ENCODE results near the gene SLC24A1.

Gene SLC24A1

GRCh38 chr15:65587094-65587493, 34.6 kb upstream of the SLC24A1 start:
- no peaks in the 10 kb centered on the region for H3K9me2 ChIP-seq (ENCODE audit: low read depth, low read length)
- peaks cover 18% of the 10 kb centered on the region for H3K4me1 ChIP-seq (ENCODE audit: insufficient read depth, low read length, severe bottlenecking)
- H3K27ac ChIP-seq (ENCODE audit: low read depth, low read length, poor library complexity, severe bottlenecking): no peak overlapping the region
- no peak for TF ChIP-seq CTCF (IDR thresholded peaks at IDR 0.05; ENCODE audit: low read length)
- no peak for TF ChIP-seq EZH2 (IDR thresholded peaks at IDR 0.05; ENCODE audit: borderline replicate concordance, low read length)
- H3K9me3 ChIP-seq (ENCODE audit: low read length): no peaks in the 10 kb centered on the region
- H3K27me3 ChIP-seq (ENCODE audit: insufficient read depth, low read length): no peaks in the 10 kb centered on the region
- H4K20me1 ChIP-seq (ENCODE audit: insufficient read depth, low read length): no peaks in the 10 kb centered on the region
- peaks cover 83% of the 10 kb centered on the region for H3K36me3 ChIP-seq (ENCODE audit: insufficient read depth, low read length)
- H2AFZ ChIP-seq (ENCODE audit: low read length): no peak overlapping the region
- H3K9ac ChIP-seq (ENCODE audit: low read length): no peak overlapping the region
- no peak overlapping the region for H3K4me3 ChIP-seq (ENCODE audit: low read depth, low read length, poor library complexity, severe bottlenecking)
- H3K4me2 ChIP-seq (ENCODE audit: low read length): no peak overlapping the region
- no peaks in the 10 kb centered on the region for H3F3A ChIP-seq (ENCODE audit: insufficient read depth, low read length)
- H3K79me2 ChIP-seq (ENCODE audit: insufficient read depth, low read length): no peaks in the 10 kb centered on the region

- Histone ChIP-seq H3K9me2 (ENCODE audit: low read depth, low read length) (no peaks in the 10 kb centered on the region), H4K20me1 (ENCODE audit: insufficient read depth, low read length) (no peaks in the 10 kb centered on the region), H3K4me1 (ENCODE audit: insufficient read depth, low read length, severe bottlenecking) (peaks cover 5% of the 10 kb centered on the region), H3K27ac (ENCODE audit: low read depth, low read length, poor library complexity, severe bottlenecking) (no peak overlapping the region), H3K27me3 (ENCODE audit: insufficient read depth, low read length) (no peaks in the 10 kb centered on the region), H2AFZ (ENCODE audit: low read length) (no peak overlapping the region), H3K4me3 (ENCODE audit: low read depth, low read length, poor library complexity, severe bottlenecking) (no peak overlapping the region), H3K9me3 (ENCODE audit: low read length) (no peaks in the 10 kb centered on the region), H3K79me2 (ENCODE audit: insufficient read depth, low read length) (no peaks in the 10 kb centered on the region), H3K4me2 (ENCODE audit: low read length) (no peak overlapping the region), H3F3A (ENCODE audit: insufficient read depth, low read length) (no peaks in the 10 kb centered on the region), H3K9ac (ENCODE audit: low read length) (no peak overlapping the region), H3K36me3 (ENCODE audit: insufficient read depth, low read length) (peaks cover 84% of the 10 kb centered on the region)
- TF ChIP-seq CTCF (IDR thresholded peaks at IDR 0.05; ENCODE audit: low read length) (peak; percentile 66), EZH2 (IDR thresholded peaks at IDR 0.05; ENCODE audit: borderline replicate concordance, low read length) (no peak)
Measured at GRCh38 chr15:65595960-65596359, 25.8 kb upstream of the SLC24A1 start.

GRCh38 chr15:65598468-65598867, 23.3 kb upstream of the SLC24A1 start:
- Histone ChIP-seq H3K27me3 (ENCODE audit: insufficient read depth, low read length) (no peaks in the 10 kb centered on the region), H4K20me1 (ENCODE audit: insufficient read depth, low read length) (no peaks in the 10 kb centered on the region), H3K27ac (ENCODE audit: low read depth, low read length, poor library complexity, severe bottlenecking) (no peak overlapping the region), H3K79me2 (ENCODE audit: insufficient read depth, low read length) (no peaks in the 10 kb centered on the region), H3F3A (ENCODE audit: insufficient read depth, low read length) (no peaks in the 10 kb centered on the region), H3K4me3 (ENCODE audit: low read depth, low read length, poor library complexity, severe bottlenecking) (no peak overlapping the region), H3K4me2 (ENCODE audit: low read length) (no peak overlapping the region), H3K9me2 (ENCODE audit: low read depth, low read length) (no peaks in the 10 kb centered on the region), H2AFZ (ENCODE audit: low read length) (no peak overlapping the region), H3K9me3 (ENCODE audit: low read length) (no peaks in the 10 kb centered on the region), H3K4me1 (ENCODE audit: insufficient read depth, low read length, severe bottlenecking) (peaks cover 5% of the 10 kb centered on the region), H3K36me3 (ENCODE audit: insufficient read depth, low read length) (peaks cover 80% of the 10 kb centered on the region), H3K9ac (ENCODE audit: low read length) (no peak overlapping the region)
- TF ChIP-seq EZH2 (IDR thresholded peaks at IDR 0.05; ENCODE audit: borderline replicate concordance, low read length) (no peak), CTCF (IDR thresholded peaks at IDR 0.05; ENCODE audit: low read length) (no peak)
